ENCODE data around the gene CYP21A2.
"Not testable (repeated sequence)": the region's sequence is repeated elsewhere in the genome, so short reads cannot be mapped to it uniquely, and the experiment has no call there.

Gene CYP21A2

DNA sequence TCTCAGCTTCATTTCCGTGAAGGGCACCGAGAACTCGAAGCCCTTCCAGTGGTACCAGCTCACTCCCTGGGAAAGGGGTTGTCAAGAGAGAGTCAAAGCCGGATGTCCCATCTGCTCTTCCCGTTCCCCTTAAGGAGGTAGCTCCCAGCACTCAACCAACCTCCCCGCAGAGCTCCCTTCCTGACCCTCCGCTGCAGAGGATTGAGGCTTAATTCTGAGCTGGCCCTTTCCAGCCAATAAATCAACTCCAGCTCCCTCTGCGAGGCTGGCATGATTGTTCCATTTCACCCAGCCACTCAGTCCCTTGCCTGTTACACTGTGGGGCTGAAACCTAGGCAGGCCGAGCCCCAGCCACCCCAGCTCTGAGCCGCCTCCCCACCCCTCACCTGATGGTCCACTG, 3.2 kb downstream of the CYP21A2 start:
- in situ Hi-C loops (cut with HindIII; ENCODE audit: low pct_ligation_motif_present, low sequenced_read_pairs), result not testable (repeated sequence)

GRCh38 chr6:32042276-32042675, 4.1 kb downstream of the CYP21A2 start:
- H3K36me3 ChIP-seq (replicated peaks); H3K4me3 ChIP-seq (ENCODE audit: low read depth, low read length); DNase-seq; H3K27ac ChIP-seq; H3K27me3 ChIP-seq (replicated peaks); in situ Hi-C loops (cut with HindIII; ENCODE audit: low pct_ligation_motif_present, low sequenced_read_pairs): not testable (repeated sequence)

More for the DNA sequence above, 3.2 kb downstream of the CYP21A2 start:
- H3K4me3 ChIP-seq (ENCODE audit: low read depth, low read length); H3K36me3 ChIP-seq (replicated peaks); H3K27ac ChIP-seq; H3K27me3 ChIP-seq (replicated peaks); DNase-seq: not testable (repeated sequence)

- H3K36me3 ChIP-seq (replicated peaks); in situ Hi-C loops (cut with HindIII; ENCODE audit: low pct_ligation_motif_present, low sequenced_read_pairs); H3K27me3 ChIP-seq (replicated peaks); DNase-seq; H3K27ac ChIP-seq; H3K4me3 ChIP-seq (ENCODE audit: low read depth, low read length): not testable (repeated sequence)
These were observed 5.6 kb downstream of the CYP21A2 start for GRCh38 chr6:32043589-32044380.

GRCh38 chr6:32044916-32045315, 6.7 kb downstream of the CYP21A2 start:
- DNase-seq; in situ Hi-C loops (cut with HindIII; ENCODE audit: low pct_ligation_motif_present, low sequenced_read_pairs); H3K27ac ChIP-seq; H3K36me3 ChIP-seq (replicated peaks); H3K27me3 ChIP-seq (replicated peaks); H3K4me3 ChIP-seq (ENCODE audit: low read depth, low read length): not testable (repeated sequence)

DNA sequence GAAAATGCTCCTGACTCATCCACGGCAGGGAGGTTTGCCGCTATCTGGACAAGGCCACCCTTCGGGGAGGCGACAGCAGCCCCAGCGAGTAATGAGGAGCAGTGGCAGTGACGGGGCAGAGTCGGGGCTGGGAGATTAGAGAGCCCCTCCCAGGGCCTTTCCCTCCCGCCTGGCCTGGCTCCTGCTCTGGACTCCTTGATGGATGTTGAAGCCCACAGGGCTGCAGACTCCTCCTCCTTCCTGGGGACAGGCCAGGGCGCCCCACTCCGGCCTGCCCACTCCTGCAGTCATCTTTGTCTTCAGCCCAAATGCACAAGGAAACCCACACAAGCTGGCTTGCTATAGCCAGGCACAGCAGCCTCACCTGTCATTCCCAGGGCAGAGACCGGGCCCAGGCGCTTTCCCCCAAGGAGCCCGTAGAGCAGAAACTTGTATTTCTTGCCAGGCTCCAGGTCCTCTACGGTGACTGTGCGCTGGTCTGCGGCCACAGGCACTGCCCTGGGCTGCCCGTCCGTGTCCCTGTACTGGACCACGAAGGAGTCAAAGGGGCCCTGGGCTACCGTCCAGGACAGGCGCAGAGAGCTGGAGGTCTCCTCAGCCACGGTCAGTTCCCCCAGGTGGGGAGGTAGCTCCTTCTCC, 7.7 kb downstream of the CYP21A2 start:
- in situ Hi-C loops (cut with HindIII; ENCODE audit: low pct_ligation_motif_present, low sequenced_read_pairs), result no loop called here
- no peak for DNase-seq
- no peak overlapping the region for H3K27ac ChIP-seq

GRCh38 chr6:32046450-32047083, 8.4 kb downstream of the CYP21A2 start:
- no peak overlapping the region for H3K4me3 ChIP-seq (ENCODE audit: low read depth, low read length)
- in situ Hi-C loops (cut with HindIII; ENCODE audit: low pct_ligation_motif_present, low sequenced_read_pairs), result no loop called here
- peaks cover 1% of the 10 kb centered on the region for H3K27me3 ChIP-seq (replicated peaks)
- H3K36me3 ChIP-seq (replicated peaks), result no peaks in the 10 kb centered on the region
- TF ChIP-seq, protein P1, sequence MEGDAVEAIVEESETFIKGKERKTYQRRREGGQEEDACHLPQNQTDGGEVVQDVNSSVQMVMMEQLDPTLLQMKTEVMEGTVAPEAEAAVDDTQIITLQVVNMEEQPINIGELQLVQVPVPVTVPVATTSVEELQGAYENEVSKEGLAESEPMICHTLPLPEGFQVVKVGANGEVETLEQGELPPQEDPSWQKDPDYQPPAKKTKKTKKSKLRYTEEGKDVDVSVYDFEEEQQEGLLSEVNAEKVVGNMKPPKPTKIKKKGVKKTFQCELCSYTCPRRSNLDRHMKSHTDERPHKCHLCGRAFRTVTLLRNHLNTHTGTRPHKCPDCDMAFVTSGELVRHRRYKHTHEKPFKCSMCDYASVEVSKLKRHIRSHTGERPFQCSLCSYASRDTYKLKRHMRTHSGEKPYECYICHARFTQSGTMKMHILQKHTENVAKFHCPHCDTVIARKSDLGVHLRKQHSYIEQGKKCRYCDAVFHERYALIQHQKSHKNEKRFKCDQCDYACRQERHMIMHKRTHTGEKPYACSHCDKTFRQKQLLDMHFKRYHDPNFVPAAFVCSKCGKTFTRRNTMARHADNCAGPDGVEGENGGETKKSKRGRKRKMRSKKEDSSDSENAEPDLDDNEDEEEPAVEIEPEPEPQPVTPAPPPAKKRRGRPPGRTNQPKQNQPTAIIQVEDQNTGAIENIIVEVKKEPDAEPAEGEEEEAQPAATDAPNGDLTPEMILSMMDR (IDR thresholded peaks at IDR 0.05; ENCODE audit: low read depth, low read length, missing control alignments), result peak; percentile 8
- H3K27ac ChIP-seq, result no peak overlapping the region
- no peak for DNase-seq

More for the DNA sequence above, 7.7 kb downstream of the CYP21A2 start:
- H3K27me3 ChIP-seq (replicated peaks), result no peaks in the 10 kb centered on the region
- TF ChIP-seq, protein P1 (IDR thresholded peaks at IDR 0.05; ENCODE audit: low read depth, low read length, missing control alignments), result no peak
- H3K36me3 ChIP-seq (replicated peaks), result no peaks in the 10 kb centered on the region
- no peak overlapping the region for H3K4me3 ChIP-seq (ENCODE audit: low read depth, low read length)

DNA sequence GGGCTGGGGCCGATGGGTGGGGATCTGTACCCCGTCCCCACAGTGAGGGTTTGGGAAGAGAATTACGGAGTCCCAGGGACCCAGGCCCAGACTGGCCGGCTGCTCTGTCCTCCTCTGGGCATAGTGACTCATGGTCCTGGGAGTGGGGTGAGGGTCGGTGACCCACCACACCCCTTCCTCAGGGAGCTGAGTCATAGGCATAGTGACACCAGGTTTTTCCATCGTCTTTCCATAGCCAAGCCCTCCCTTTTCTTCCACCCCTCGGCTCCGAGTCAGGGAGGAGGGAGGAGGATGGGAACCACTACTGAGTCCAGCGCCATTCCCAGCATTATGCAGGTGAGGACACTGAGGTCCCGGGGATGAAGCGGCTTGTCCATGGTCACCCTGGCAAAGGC, 8.9 kb downstream of the CYP21A2 start:
- H3K27me3 ChIP-seq (replicated peaks), result peaks cover 4% of the 10 kb centered on the region
- in situ Hi-C loops (cut with HindIII; ENCODE audit: low pct_ligation_motif_present, low sequenced_read_pairs), result no loop called here
- H3K4me3 ChIP-seq (ENCODE audit: low read depth, low read length), result no peak overlapping the region
- H3K27ac ChIP-seq, result no peak overlapping the region
- H3K36me3 ChIP-seq (replicated peaks), result no peaks in the 10 kb centered on the region
- DNase-seq, result peak; percentile 6
- TF ChIP-seq, protein P1 (IDR thresholded peaks at IDR 0.05; ENCODE audit: low read depth, low read length, missing control alignments), result no peak
